Measurements from ENCODE around the gene TBC1D3B.
"Not testable (repeated sequence)": the region's sequence is repeated elsewhere in the genome, so short reads cannot be mapped to it uniquely, and the experiment has no call there.

The TBC1D3B gene

DNA sequence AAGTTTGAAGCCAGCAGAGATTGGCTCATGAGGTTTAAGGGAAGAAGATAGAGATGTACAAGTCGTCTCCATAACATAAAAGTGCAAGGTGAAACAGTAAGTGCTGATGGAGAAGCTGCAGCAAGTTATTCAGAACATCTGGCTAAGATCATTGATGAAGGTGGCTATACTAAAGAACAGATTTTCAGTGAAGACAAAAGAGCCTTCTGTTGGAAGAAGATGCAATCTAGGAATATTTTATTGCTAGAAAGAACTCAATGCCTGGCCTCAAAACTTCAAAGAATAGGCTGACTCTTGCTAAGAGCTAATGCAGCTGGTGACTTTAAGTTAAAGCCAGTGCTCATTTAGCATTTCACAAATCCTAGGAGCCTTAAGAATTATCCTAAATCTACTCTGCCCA lies 46.8 kb downstream of the TBC1D3B start:
- no peak for DNase-seq (ENCODE audit: low spot score)

GRCh38 chr17:36128411-36128978 lies 47.9 kb downstream of the TBC1D3B start:
- no peak for DNase-seq (ENCODE audit: low spot score)

DNA sequence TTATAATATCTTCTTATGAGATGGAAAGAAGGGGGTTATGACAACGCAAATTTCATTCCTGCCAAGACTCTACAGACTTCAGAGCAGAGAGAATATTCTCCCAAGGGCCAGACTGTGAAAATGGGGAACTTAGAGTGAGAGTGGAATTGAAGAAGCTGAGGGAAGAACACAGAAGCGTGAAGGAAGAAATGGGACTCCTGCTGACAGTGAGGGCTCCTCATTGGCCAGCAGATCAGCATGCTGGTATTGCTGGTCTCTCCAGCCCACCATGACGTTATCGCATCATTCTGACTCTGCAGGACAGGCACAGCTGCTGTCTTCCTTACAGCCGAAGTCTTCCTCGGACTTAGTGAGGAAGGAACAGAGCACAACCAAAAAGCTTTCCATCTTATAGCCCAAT lies 48.5 kb downstream of the TBC1D3B start:
- no peak for DNase-seq (ENCODE audit: low spot score)

DNA sequence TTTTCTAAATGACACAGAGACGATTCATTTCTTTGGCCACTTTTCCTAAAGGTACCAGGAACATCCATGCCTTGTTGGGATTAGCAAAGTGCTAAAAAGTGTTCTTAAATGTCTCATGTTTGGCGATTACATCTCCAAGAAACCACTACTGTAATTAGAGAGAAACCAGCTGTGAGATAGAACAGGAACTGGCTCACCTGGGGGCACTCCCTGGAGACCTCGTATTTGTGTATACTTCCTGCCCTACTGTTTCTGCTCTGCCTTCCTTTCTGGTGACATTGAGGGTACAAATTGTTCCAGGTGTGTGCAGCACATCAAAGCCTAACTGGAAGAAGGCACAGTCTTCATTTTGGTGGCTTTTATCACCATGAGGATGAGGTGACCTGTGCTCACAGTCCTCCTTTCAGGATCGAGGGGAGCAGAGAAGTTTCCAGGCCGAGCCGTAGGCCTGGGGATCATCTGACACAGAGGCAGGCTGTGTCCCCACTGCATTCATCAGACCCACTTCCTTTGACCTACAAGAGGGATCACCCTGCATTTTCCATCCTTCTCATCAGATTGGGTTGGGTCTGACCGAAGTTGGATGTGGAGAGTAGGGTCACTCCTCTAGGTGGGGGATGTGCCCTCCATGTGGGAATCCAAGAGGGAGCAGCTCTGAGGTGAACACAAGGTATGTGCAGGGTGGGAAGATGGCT lies 49.1 kb downstream of the TBC1D3B start:
- no peak for DNase-seq (ENCODE audit: low spot score)

- peak; percentile 43 for DNase-seq (ENCODE audit: low spot score)
Observed at GRCh38 chr17:36124879-36125824, 51.3 kb downstream of the TBC1D3B start.

DNA sequence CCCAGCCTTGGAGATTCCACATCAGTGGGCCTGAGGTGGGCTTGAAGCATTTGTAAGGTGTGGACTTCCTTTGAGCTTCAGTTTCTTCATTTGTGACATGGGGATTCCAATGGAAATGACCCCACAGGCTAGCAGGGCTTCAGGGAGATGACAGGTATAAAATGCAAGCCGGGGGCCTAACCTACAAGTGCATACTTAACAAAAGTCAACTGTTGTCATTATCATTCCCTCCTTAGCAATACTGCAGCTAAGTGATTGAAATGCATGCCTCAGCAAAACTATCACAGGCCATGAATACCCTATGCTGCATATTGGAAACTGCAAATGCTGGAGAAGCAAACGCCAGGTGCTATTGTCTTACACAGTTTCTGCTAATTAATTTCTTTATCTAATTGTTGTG lies 53.0 kb downstream of the TBC1D3B start:
- DNase-seq (ENCODE audit: low spot score) = no peak

GRCh38 chr17:36121099-36121498 lies 55.3 kb downstream of the TBC1D3B start:
- DNase-seq (ENCODE audit: low spot score) = not testable (repeated sequence)

DNA sequence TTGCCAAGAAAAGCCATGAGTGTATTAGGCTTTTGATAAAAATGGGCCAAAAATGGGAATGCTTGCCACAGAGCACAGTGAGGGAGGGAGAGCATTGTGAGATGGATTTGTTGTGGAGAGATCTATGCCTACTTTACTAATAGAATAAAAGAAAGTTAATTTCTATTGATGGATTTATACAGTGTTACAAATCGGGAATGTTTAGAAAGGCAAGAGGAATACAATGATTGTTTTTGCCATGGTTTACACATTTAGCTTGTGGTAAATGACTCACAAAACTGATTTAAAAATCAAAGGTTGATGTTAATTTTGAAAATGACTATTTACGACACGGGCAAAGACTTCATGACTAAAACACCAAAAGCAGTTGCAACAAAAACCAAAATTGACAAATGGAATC lies 56.2 kb downstream of the TBC1D3B start:
- DNase-seq (ENCODE audit: low spot score) = no peak

GRCh38 chr17:36118477-36119353 lies 57.7 kb downstream of the TBC1D3B start:
- DNase-seq (ENCODE audit: low spot score) = no peak

DNA sequence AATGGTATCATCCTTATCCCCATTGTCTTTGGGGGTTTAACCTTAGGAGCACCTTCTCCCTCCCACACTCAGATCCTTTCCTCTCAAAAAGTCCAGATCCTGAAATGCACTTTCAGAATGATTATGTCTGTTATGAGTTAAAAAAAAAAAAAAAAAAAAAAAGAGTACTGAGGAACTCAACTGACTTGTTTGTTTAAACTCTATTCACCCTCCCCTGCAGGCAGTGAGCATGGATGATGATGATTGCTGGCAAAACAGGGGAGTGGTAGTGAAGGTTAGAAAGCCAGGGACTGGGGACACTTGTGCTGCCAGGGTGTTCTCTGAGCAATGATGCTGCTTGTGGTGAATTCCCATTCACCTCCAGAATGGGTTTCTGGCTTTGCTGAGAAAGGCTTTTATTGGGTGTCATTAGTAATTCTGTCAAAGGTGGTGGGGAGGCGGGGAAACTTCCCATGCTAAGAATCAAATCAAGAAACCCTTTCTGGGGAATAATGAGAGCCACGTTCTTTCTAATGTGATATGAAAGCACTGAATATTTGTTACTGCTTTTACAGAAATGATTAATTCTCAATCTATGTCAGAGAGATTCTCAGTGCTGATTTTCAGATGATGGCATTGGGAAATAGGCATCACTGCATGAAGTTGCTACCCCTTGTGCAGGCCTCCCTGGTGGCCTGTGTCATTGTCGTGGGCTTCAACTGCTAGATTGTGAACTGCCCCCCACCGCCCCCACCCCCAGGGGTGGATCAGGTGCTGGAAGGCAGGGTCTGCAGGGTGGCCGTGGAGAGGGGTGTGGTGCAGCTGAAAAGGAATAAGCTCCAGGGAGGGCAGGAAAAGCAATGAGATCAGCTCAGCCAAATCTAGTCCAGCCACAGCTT lies 58.7 kb downstream of the TBC1D3B start:
- no peak for DNase-seq (ENCODE audit: low spot score)

All from RKO (cell line).